ENCODE measurements around the gene SH2D3C. TPM values are rescaled to one million over a fixed set of nuclear protein-coding genes. Genes with fewer than 3 reads are reported as not detected.

Gene SH2D3C
- total and polyA plus RNA-seq, 2 of the 8 experiments (the other 6 are each of a cell fraction or from before 2014, with no cell fraction given), result 6.4 to 8.1 TPM

GRCh38 chr9:127768698-127769097 is 9.8 kb downstream of the SH2D3C start (continued):
- no peak for TF ChIP-seq CTBP2 (IDR thresholded peaks at IDR 0.05; ENCODE audit: borderline replicate concordance, insufficient read depth, insufficient read length, low read length)
